Calu3 (cell line): ENCODE measurements around the gene ZC3H6. TPM values are rescaled to one million over a fixed set of nuclear protein-coding genes. Genes with fewer than 3 reads are reported as not detected.

Source experiments
- BruUV-seq: library from RNA; stranded (reverse); fragments of 400-500 nt; replicated peaks from 2 replicates; lab custom pipeline; 2021; lab: Mats Ljungman, UMichigan
- CTCF ChIA-PET: fragments of 300-600 bp; sonication (Branson Sonifier 250); formaldehyde crosslinking; loops from one replicate; lab custom pipeline; 2022; ENCODE audit warnings: antibody characterized with exemption; lab: Charles Lee
- DNase-seq: peaks from one replicate; pipeline ENCODE4 v3.0.0; 2022
- H3K27ac Mint-ChIP-seq: one replicate; pipeline ENCODE4 v1.8.0; 2022; ENCODE audit warnings: mixed read lengths; ENCODE audit not compliant: unreplicated experiment
- H3K27me3 Mint-ChIP-seq: one replicate; pipeline ENCODE4 v1.8.0; 2022; ENCODE audit warnings: mixed read lengths; ENCODE audit not compliant: unreplicated experiment
- H3K36me3 Mint-ChIP-seq: one replicate; pipeline ENCODE4 v1.8.0; 2022; ENCODE audit warnings: mild to moderate bottlenecking, moderate library complexity, mixed read lengths; ENCODE audit not compliant: insufficient read depth, unreplicated experiment
- H3K4me1 Mint-ChIP-seq: one replicate; pipeline ENCODE4 v1.8.0; 2022; ENCODE audit warnings: mild to moderate bottlenecking, low read depth, mixed read lengths; ENCODE audit not compliant: unreplicated experiment
- H3K4me3 Mint-ChIP-seq: one replicate; pipeline ENCODE4 v1.8.0; 2022; ENCODE audit warnings: mild to moderate bottlenecking, low read depth, moderate library complexity, mixed read lengths; ENCODE audit not compliant: unreplicated experiment
- H3K9me3 Mint-ChIP-seq: one replicate; pipeline ENCODE4 v1.8.0; 2022; ENCODE audit warnings: low read depth, mixed read lengths; ENCODE audit not compliant: unreplicated experiment
- CTCF ChIP-seq: fragments of 200-600 bp; IDR thresholded peaks from one replicate; pipeline ENCODE4 v1.8.0; 2022; ENCODE audit warnings: antibody characterized with exemption; ENCODE audit not compliant: unreplicated experiment
- intact Hi-C: fragments of 100-400 bp; cut with micrococcal nuclease; formaldehyde crosslinking; loops from one replicate; pipeline ENCODE4 v1.10.0; 2022; ENCODE audit not compliant: unreplicated experiment
- total RNA-seq: library from RNA; stranded (reverse); gene quantifications from 2 replicates; pipeline ENCODE4 v1.2.3, GENCODE V29; 2022

The ZC3H6 gene
- total RNA-seq, 1 experiment from 2014 or later: 4.4 TPM

- Mint-ChIP-seq H3K36me3 (no peaks in the 10 kb centered on the region), H3K4me1 (no peaks in the 10 kb centered on the region), H3K9me3 (no peaks in the 10 kb centered on the region), H3K4me3 (no peak overlapping the region), H3K27ac (no peak overlapping the region), H3K27me3 (no peaks in the 10 kb centered on the region)
- no peak for TF ChIP-seq CTCF
- CTCF ChIA-PET: no interaction called here
- no peak for DNase-seq
- BruUV-seq: no TSS peak
- intact Hi-C loops: no loop called here
Observed at GRCh38 chr2:112332123-112332696, 56.8 kb downstream of the ZC3H6 start.

GRCh38 chr2:112335600-112335999 is 60.2 kb downstream of the ZC3H6 start:
- Mint-ChIP-seq H3K27me3 (no peaks in the 10 kb centered on the region), H3K9me3 (no peaks in the 10 kb centered on the region), H3K4me1 (no peaks in the 10 kb centered on the region), H3K36me3 (no peaks in the 10 kb centered on the region), H3K27ac (no peak overlapping the region), H3K4me3 (no peak overlapping the region)
- intact Hi-C loops: no loop called here
- no TSS peak for BruUV-seq
- DNase-seq: no peak
- TF ChIP-seq CTCF: no peak
- CTCF ChIA-PET: no interaction called here

GRCh38 chr2:112339986-112340385 is 64.6 kb downstream of the ZC3H6 start:
- intact Hi-C loops: no loop called here
- H3K36me3 Mint-ChIP-seq: no peaks in the 10 kb centered on the region
- H3K4me1 Mint-ChIP-seq: no peaks in the 10 kb centered on the region
- no peak for DNase-seq
- H3K27ac Mint-ChIP-seq: no peak overlapping the region
- BruUV-seq: no TSS peak
- H3K9me3 Mint-ChIP-seq: no peaks in the 10 kb centered on the region
- TF ChIP-seq CTCF: no peak
- H3K27me3 Mint-ChIP-seq: no peaks in the 10 kb centered on the region
- H3K4me3 Mint-ChIP-seq: no peak overlapping the region
- CTCF ChIA-PET: no interaction called here

- BruUV-seq: no TSS peak
- H3K9me3 Mint-ChIP-seq: no peaks in the 10 kb centered on the region
- CTCF ChIA-PET: no interaction called here
- no peak overlapping the region for H3K27ac Mint-ChIP-seq
- intact Hi-C loops: no loop called here
- no peaks in the 10 kb centered on the region for H3K36me3 Mint-ChIP-seq
- TF ChIP-seq CTCF: no peak
- DNase-seq: no peak
- H3K4me3 Mint-ChIP-seq: no peak overlapping the region
- H3K27me3 Mint-ChIP-seq: no peaks in the 10 kb centered on the region
- H3K4me1 Mint-ChIP-seq: no peaks in the 10 kb centered on the region
Observed at GRCh38 chr2:112340475-112341267, 65.3 kb downstream of the ZC3H6 start.
